Measurements from ENCODE around the gene GABRG3.

The GABRG3 gene

GRCh38 chr15:27570746-27571145, 599.8 kb downstream of the GABRG3 start:
- no peak for DNase-seq

GRCh38 chr15:27573805-27574485, 603.0 kb downstream of the GABRG3 start:
- DNase-seq = no peak

- no peak for DNase-seq
Observed at GRCh38 chr15:27574541-27575054, 603.6 kb downstream of the GABRG3 start.

GRCh38 chr15:27575521-27575920, 604.5 kb downstream of the GABRG3 start:
- no peak for DNase-seq

- no peak for DNase-seq
Observed at GRCh38 chr15:27576576-27576975, 605.6 kb downstream of the GABRG3 start.

- DNase-seq = no peak
Observed at GRCh38 chr15:27579738-27580137, 608.8 kb downstream of the GABRG3 start.

- DNase-seq = no peak
Observed at GRCh38 chr15:27582726-27583410, 611.9 kb downstream of the GABRG3 start.

GRCh38 chr15:27583651-27584050, 612.7 kb downstream of the GABRG3 start:
- DNase-seq = no peak

GRCh38 chr15:27585041-27585640, 614.2 kb downstream of the GABRG3 start:
- DNase-seq = no peak

GRCh38 chr15:27587810-27588209, 616.8 kb downstream of the GABRG3 start:
- DNase-seq = no peak

- DNase-seq = no peak
Observed at GRCh38 chr15:27589260-27589659, 618.3 kb downstream of the GABRG3 start.

GRCh38 chr15:27589782-27590181, 618.8 kb downstream of the GABRG3 start:
- DNase-seq = no peak

All from amygdala (tissue), 56 donors.